HG03457 (cell line): Measurements from ENCODE around the gene CEP57L1.
"Not testable (repeated sequence)": the region's sequence is repeated elsewhere in the genome, so short reads cannot be mapped to it uniquely, and the experiment has no call there.

Experiments
- ATAC-seq: cut with Tn5 transposase; IDR thresholded peaks from one replicate; pipeline ENCODE4 v1.9.1; 2021; ENCODE audit warnings: moderate number of reproducible peaks; ENCODE audit not compliant: unreplicated experiment

CEP57L1 gene

DNA sequence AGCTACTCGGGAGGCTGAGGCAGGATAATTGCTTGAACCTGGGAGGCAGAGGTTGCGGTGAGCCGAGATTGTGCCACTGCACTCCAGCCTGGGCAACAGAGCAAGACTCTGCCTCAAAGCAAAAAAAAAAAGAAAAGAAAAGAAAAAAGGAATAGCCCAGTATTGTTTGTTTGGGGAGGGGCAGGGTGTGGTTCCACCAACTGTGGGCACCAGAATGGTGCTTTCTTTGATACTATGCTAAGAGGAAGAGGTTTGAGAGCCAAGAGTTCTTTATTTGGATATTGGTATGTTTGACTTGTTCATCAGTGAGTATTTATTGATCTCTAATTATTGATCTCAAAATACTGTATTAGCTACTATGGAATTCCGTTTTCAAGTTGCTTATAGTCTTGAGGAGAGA, 72.3 kb downstream of the CEP57L1 start:
- ATAC-seq: no peak

DNA sequence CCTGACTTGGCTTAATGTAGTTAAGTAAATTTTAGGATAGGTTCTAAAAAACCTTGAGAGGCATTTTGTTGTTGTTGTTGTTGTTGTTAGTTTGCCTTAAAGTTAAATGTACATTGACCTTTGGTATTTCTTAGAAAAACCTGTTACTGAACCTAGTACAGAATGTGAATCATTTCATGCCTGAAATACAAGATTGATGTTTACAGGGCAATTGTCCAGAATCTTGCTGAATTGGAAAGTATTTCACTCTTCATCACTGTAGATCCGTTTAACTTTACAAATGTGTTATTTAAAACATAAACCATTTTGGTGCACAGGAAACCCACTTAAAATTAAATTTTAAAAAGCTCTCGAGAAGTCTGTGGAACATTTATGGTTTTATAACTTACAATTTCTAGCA, 75.0 kb downstream of the CEP57L1 start:
- ATAC-seq: no peak

DNA sequence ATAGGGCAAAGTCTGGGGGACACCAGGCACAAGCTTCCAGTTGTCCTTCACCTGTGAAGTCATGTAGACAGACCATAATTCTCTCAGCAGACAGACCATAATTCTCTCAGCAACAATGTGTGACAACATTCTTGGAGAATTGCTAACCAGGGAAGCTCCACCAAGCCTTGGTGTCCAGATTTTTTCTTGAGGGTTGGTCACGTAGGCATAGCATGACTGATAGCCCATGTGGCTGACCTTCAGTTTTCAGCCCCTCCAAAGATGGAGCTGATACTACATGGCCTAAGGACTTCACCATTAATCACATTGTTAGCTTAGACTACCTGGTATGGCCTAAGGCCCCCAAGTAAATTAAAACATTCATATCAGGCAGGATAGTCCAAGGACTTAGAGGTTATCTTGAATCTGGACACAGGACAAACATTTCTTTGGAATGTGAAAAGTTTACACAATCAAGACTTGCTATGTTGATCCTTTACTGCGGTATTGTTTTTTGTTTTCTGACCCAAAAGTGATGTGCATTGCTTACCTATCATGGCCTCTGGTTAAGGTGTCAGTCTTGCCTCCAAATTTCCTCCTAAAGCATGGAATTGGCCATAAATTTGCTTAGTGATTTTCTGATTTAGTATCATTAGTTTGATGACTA, 76.9 kb downstream of the CEP57L1 start:
- ATAC-seq: no peak

- ATAC-seq: no peak
These were observed 79.6 kb downstream of the CEP57L1 start for GRCh38 chr6:109174916-109175315.

DNA sequence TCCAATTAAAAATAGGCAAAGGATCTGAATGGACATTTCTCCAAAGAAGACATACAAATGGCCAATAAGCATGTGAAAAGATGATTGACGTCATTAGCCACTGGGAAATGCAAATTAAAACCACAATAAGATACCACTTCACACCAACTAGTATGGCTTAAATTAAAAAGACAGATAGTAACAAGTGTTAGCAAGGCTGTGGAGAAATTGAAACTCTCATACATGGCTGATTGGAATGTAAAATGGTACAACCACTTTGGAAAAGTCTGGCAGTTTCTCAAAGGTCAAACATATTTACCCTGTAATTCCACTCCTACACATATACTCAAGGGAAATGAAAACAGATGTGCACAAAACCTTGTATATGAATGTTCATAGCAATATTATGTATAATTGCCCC, 83.6 kb downstream of the CEP57L1 start:
- ATAC-seq: no peak

DNA sequence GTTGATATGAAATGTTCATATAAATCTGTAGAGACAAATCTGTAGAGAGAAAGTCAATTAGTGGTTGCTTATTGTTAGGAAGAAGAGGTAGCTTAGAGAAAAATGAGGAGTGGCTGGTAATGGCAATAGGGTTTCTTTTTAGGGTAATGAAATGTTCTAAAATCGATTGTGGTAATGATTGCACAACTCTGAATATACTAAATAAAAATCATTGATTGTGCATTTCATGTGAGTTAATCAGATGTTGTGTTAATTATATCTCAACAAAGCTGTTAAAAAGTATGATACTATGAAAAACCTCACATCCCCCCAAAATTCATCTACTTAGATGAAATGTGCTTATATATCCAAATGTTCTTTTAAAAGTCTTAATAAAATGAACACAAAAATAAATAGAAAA, 84.2 kb downstream of the CEP57L1 start:
- ATAC-seq: no peak

DNA sequence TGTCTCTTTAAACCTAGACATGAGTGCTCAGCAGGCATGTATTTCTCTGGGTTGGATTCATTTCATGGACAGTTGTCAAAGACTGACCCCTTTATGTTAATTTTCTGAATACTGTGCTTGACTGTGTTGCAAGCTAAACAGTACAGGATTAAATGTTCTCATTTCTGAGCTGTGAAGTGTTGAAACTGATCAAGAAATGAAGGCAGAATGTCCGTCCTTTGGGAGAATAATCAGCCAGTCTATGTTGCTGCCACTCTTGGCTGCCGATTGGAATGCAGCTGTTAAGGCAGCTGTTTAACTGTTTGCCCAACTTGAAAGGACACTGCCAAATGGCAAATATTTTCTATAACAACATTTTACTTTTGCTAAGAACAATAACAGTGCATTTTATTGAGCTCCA, 87.3 kb downstream of the CEP57L1 start:
- ATAC-seq: no peak

DNA sequence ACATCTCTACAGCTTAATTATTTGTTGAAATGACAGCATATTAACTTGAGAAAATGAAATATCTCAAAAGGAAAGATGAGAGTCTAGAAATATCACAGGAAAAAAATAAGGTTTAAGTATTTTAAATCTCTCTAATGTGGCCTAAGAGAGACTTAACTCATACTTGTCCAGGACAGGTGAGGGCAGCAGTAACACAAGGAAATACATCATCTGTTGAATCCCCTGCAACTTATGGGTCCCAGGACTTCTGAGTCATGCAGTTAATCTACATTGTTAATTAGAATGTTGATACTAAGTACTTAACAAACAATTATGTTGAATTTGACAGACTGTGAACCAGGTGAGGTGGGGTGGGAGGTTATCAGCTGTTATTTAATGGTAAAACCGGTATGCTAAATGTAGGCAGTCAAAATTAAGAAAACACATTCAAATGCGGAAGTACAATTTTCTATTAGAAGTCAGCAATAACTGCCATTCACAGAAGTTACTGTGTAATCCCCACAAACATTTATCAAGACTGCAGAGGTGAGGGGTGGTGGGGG, 87.9 kb downstream of the CEP57L1 start:
- ATAC-seq: no peak

DNA sequence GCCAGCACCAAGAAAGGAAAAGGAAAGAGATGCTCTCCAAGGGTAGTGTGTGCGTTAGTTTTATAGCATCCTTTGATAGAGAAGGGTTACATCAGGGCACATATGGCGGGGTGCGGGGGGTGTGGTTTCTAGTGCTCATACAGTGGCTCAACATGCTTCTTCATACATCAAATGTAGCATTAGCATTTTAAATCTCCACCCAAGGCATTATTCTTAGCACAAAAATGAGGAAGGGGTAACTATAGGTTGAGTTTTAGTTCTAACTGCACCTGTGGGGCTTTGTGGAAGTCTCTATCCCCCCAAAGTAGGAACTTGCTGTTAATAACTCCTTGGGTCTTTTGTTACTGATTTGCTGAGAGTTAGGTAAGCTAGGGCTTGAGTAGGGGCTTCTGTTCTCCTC, 89.3 kb downstream of the CEP57L1 start:
- no peak for ATAC-seq

DNA sequence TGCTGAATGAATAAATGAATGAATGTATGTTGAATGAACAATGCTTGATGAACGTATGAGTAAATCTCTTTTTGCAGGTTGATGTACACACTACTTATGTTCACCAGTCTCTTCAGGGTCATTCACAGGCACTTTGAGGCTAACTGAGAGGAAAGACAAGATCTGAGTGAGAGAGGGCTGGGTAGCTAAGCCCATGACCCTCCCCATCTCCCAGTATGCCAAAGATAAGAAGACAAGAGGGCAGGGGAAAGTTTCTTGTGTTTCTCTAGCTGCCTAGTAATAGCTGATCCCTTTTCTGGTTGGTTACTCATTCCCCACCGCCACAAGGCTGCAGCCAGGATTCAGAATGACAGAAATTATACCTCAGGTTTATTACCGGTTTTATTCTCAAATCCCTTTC, 90.7 kb downstream of the CEP57L1 start:
- no peak for ATAC-seq

GRCh38 chr6:109187399-109188114, 92.2 kb downstream of the CEP57L1 start:
- no peak for ATAC-seq

GRCh38 chr6:109188115-109188411, 92.8 kb downstream of the CEP57L1 start:
- no peak for ATAC-seq

DNA sequence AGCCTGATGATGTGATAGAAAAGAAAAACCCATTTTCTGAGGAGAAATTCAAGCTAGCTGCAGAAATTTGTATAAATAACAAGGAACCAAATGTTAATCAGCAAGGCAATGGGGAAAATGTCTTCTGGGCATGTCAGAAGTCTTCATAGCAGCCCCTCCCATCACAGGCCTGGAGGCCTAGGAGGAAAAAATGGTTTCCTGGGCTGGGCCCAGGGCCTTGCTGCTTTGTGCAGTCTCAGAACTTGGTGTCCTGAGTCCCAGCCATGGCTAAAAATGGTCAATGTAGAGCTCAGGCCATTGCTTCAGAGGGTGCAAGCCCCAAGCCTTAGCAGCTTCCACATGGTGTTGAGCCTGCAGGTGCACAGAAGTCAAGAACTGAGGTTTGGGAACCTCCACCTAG, 96.1 kb downstream of the CEP57L1 start:
- not testable (repeated sequence) for ATAC-seq

DNA sequence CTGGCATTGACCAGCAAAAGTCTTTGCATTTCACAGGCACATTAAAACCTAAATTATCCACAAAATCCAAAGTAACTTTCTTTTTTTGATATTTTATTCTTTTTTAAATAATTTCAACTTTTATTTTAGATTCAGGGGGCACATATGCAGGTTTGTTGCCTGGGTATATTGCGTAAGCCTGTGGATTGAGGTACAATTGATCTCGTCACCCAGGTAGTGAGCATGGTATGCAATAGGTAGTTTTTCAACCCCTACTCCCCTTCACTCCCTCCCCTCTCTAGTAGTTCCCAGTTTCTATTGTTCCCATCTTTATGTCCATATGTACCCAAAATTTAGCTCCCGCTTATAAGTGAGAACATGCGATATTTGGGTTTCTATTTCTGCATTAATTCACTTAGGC, 97.6 kb downstream of the CEP57L1 start:
- no peak for ATAC-seq

DNA sequence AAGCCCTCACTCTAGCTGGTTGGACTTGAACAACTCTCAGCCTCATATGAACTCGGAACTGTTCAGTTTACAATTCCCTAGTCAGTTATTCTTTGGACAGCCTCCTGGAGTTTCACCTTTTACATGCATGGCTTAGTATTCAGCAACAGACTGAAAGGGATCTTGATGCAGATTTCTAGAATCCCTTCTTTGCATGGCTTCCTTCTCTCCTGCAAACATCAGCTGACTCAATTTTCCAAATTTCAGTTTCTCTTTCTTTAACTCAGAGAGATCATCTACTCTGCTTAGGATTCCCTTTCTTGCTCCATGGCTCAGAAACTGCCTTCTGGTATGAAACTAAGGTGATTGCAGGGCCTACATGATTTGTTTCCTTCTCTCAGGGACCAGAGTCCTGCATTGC, 99.6 kb downstream of the CEP57L1 start:
- ATAC-seq: no peak

GRCh38 chr6:109197061-109197460, 101.8 kb downstream of the CEP57L1 start:
- ATAC-seq: no peak

DNA sequence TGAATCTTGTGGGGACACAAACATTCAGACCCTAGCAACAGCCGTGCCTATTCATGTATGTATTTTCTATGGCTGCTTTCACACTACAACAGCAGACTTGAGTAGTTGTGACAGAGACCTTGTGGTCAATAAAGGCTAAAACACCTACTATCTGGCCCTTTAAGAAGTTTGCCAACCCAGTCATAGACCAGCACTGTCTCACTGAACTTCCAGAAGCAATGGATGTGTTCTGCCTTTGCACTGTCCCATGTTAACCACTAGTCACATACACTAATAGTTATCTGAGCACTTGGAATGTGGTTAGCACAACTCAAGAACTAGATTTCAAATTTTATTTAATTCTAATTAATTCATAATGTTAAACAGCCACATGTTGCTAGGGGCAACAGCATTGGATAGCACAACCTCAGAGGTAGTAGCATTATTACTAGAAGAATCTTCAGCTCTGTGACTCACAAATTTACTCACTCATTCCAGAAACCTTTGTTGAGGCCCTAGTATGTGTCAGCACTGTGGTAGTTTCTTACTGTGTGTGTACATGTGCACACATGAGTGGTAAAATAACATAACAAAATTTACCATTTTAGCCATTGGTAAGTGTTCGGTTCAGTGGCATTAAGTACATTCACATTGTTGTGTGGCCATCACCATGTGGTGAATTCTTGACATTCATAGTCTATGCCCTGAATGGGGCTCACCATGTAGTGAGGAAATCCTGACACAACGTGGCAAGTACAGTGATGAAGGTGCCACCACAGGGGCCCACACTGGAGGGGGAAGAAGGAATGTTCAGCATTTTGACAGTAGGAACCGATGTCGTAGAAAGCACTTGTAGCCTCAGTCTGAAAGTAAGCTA, 107.3 kb downstream of the CEP57L1 start:
- no peak for ATAC-seq

DNA sequence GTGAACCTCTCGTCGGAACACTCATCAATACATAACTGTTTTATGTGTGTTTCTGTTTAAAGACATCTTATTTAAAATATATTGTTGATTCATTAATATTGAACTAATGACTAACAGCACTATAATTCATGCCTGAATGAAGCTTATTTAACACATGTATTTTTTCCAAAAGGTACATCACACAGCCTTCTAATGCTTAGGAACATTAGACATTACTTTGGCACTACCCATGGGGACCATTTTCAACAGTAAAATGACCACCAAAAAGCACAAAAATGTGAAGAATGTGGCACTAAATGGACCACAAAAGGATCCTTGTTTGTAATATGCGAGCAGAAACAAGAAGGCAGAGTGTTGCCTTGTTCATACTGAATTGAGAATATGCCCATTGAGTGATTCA, 109.2 kb downstream of the CEP57L1 start:
- ATAC-seq: no peak

- ATAC-seq: no peak
These were observed 117.4 kb downstream of the CEP57L1 start for GRCh38 chr6:109212683-109213082.
